Fibroblast of lung (primary cell): ENCODE measurements around the gene EPHB3. TPM values are rescaled to one million over a fixed set of nuclear protein-coding genes. Genes with fewer than 3 reads are reported as not detected.

ENCODE experiments used
- DNase-seq, 2 donors: peaks; one replicate each; pipeline versions ENCODE4 v3.0.0 to v3.0.0-alpha.2; 2010; ENCODE audit warnings: low read depth in 2 of 2
- H2AFZ ChIP-seq: 2 replicates; pipeline ENCODE4 v1.5.1; 2012; ENCODE audit warnings: low read length, control low read depth, inconsistent platforms
- H3K27ac ChIP-seq: 2 replicates; pipeline ENCODE4 v1.5.1; 2011; ENCODE audit warnings: low read length, control low read depth; ENCODE audit not compliant: insufficient read depth
- H3K27me3 ChIP-seq: 2 replicates; pipeline ENCODE4 v1.5.1; 2011; ENCODE audit warnings: mild to moderate bottlenecking, low read length; ENCODE audit not compliant: control insufficient read depth, insufficient read depth
- H3K36me3 ChIP-seq: 2 replicates; pipeline ENCODE4 v1.5.1; 2011; ENCODE audit warnings: low read length; ENCODE audit not compliant: control insufficient read depth, insufficient read depth
- H3K4me1 ChIP-seq: 2 replicates; pipeline ENCODE4 v1.5.1; 2011; ENCODE audit warnings: low read length; ENCODE audit not compliant: control insufficient read depth, insufficient read depth; ENCODE audit errors: extremely low read depth
- H3K4me2 ChIP-seq: 2 replicates; pipeline ENCODE4 v1.5.1; 2011; ENCODE audit warnings: low read length, control low read depth; ENCODE audit not compliant: insufficient read depth; ENCODE audit errors: extremely low read depth
- H3K4me3 ChIP-seq, 4 experiments: fragments of 200-600 bp in 1 of 4; sonication (generic) in 1 of 4; replicated peaks in 1 of 4; 2 replicates each; pipeline ENCODE4 v1.5.1; 2011 to 2016; ENCODE audit warnings: low read length in 4 of 4, low read depth in 3 of 4, mild to moderate bottlenecking in 3 of 4, control low read depth in 2 of 4, inconsistent platforms in 1 of 4, mixed read lengths in 1 of 4; ENCODE audit not compliant: insufficient read depth in 1 of 4; ENCODE audit errors: control extremely low read depth in 1 of 4
- H3K79me2 ChIP-seq: 2 replicates; pipeline ENCODE4 v1.5.1; 2012; ENCODE audit warnings: mild to moderate bottlenecking, low read length, inconsistent platforms; ENCODE audit not compliant: control insufficient read depth, insufficient read depth
- H3K9ac ChIP-seq: 2 replicates; pipeline ENCODE4 v1.5.1; 2011; ENCODE audit warnings: mild to moderate bottlenecking, low read length, control low read depth; ENCODE audit not compliant: insufficient read depth
- H3K9me3 ChIP-seq: 2 replicates; pipeline ENCODE4 v1.5.1; 2012; ENCODE audit warnings: low read depth, low read length; ENCODE audit not compliant: control insufficient read depth, insufficient read depth
- H4K20me1 ChIP-seq: 2 replicates; pipeline ENCODE4 v1.5.1; 2011; ENCODE audit warnings: low read length; ENCODE audit not compliant: control insufficient read depth, insufficient read depth; ENCODE audit errors: extremely low read depth
- CTCF ChIP-seq, 2 donors: IDR thresholded peaks in 1 of 2; conservative IDR thresholded peaks in 1 of 2; 1 replicate in 1 of 2; 2 replicates in 1 of 2; pipeline ENCODE4 v1.5.1; 2011 to 2012; ENCODE audit warnings: low read length in 2 of 2, control low read depth in 1 of 2, inconsistent platforms in 1 of 2, low read depth in 1 of 2, mild to moderate bottlenecking in 1 of 2
- EZH2 ChIP-seq: IDR thresholded peaks from 2 replicates; pipeline ENCODE4 v1.5.1; 2012; ENCODE audit warnings: low read length, control low read depth, mild to moderate bottlenecking; ENCODE audit errors: missing control alignments
- polyA minus RNA-seq: library from RNA; depleted of rRNA, polyadenylated mRNA; stranded (reverse); fragments of >200 nt; gene quantifications from 2 replicates; pipeline ENCODE4 v1.2.3, GENCODE V29; 2011; ENCODE audit warnings: low replicate concordance
- polyA plus RNA-seq, 2 donors: library from polyadenylated mRNA; depleted of rRNA in 1 of 2; stranded (reverse) in 1 of 2; unstranded in 1 of 2; fragments of >200 nt; gene quantifications; 2 replicates each; pipeline ENCODE4 v1.2.1, GENCODE V29; 2011 to 2012; ENCODE audit warnings: missing spikeins in 1 of 2
- total RNA-seq: library from RNA; depleted of rRNA; stranded (reverse); fragments of >200 nt; gene quantifications from 2 replicates; pipeline ENCODE4 v1.2.1, GENCODE V29; 2014

EPHB3 gene
- 3.9 and 7.6 TPM in 2 replicates for total RNA-seq
- polyA plus RNA-seq: 1.6 and 2.2 TPM in 2 replicates
- 4.0 and 5.1 TPM in 2 replicates for polyA plus RNA-seq (2012)
- 21.6 and 24.8 TPM in 2 replicates for polyA minus RNA-seq

GRCh38 chr3:184561061-184561912 is at the start of gene EPHB3:
Gene EPHB3, plus strand, starts transcription at chr3:184561785. Its CDS starts 451 bp downstream, at chr3:184562236.
- no peaks in the 10 kb centered on the region for H3K9me3 ChIP-seq
- H2AFZ ChIP-seq: peak within 1 kb of the TSS; percentile 72
- H3K36me3 ChIP-seq: no peaks in the 10 kb centered on the region
- peaks cover 12% of the 10 kb centered on the region for H3K4me1 ChIP-seq
- no peak within 1 kb of the TSS for H3K27ac ChIP-seq
- H3K4me3 ChIP-seq: peak within 1 kb of the TSS; percentile 46 to 81 (median 59)
- H3K79me2 ChIP-seq: peaks cover 4% of the 10 kb centered on the region
- DNase-seq: peak; percentile 98 to 99
- peak within 1 kb of the TSS; percentile 25 for H3K9ac ChIP-seq
- TF ChIP-seq CTCF (conservative IDR thresholded peaks at IDR 0.05 in 1 of 2, IDR thresholded peaks at IDR 0.05 in 1 of 2; ENCODE audit: low read depth in 1 of 2, low read length in 2 of 2): peak; percentile 98 to 100
- no peak for TF ChIP-seq EZH2
- peak within 1 kb of the TSS; percentile 98 for H3K4me2 ChIP-seq
- H4K20me1 ChIP-seq: no peaks in the 10 kb centered on the region
- peaks cover 13% of the 10 kb centered on the region for H3K27me3 ChIP-seq

GRCh38 chr3:184512621-184513020 is 49.0 kb upstream of the EPHB3 start:
- no peak overlapping the region for H2AFZ ChIP-seq
- H3K9ac ChIP-seq: no peak overlapping the region
- H4K20me1 ChIP-seq: no peaks in the 10 kb centered on the region
- no peak overlapping the region for H3K27ac ChIP-seq
- H3K79me2 ChIP-seq: no peaks in the 10 kb centered on the region
- H3K36me3 ChIP-seq: no peaks in the 10 kb centered on the region
- no peak overlapping the region for H3K4me2 ChIP-seq
- no peaks in the 10 kb centered on the region for H3K9me3 ChIP-seq
- H3K4me3 ChIP-seq: no peak overlapping the region
- H3K27me3 ChIP-seq: peaks cover 53% of the 10 kb centered on the region
- no peaks in the 10 kb centered on the region for H3K4me1 ChIP-seq
- no peak for TF ChIP-seq CTCF (conservative IDR thresholded peaks at IDR 0.05 in 1 of 2, IDR thresholded peaks at IDR 0.05 in 1 of 2; ENCODE audit: low read depth in 1 of 2, low read length in 2 of 2)
- TF ChIP-seq EZH2: no peak
- no peak for DNase-seq

GRCh38 chr3:184513276-184514170 is 48.1 kb upstream of the EPHB3 start:
- H3K4me1 ChIP-seq: no peaks in the 10 kb centered on the region
- peaks cover 51% of the 10 kb centered on the region for H3K27me3 ChIP-seq
- DNase-seq: peak; percentile 63 to 71
- no peaks in the 10 kb centered on the region for H3K9me3 ChIP-seq
- H2AFZ ChIP-seq: peak overlapping the region; percentile 43
- H3K4me2 ChIP-seq: peak overlapping the region; percentile 83
- no peaks in the 10 kb centered on the region for H3K79me2 ChIP-seq
- TF ChIP-seq CTCF (conservative IDR thresholded peaks at IDR 0.05 in 1 of 2, IDR thresholded peaks at IDR 0.05 in 1 of 2; ENCODE audit: low read depth in 1 of 2, low read length in 2 of 2) (peak; percentile 67 to 87), EZH2 (peak; percentile 68)
- H3K4me3 ChIP-seq: peak overlapping the region; percentile 4 to 51 (median 19)
- H4K20me1 ChIP-seq: no peaks in the 10 kb centered on the region
- no peak overlapping the region for H3K27ac ChIP-seq
- H3K36me3 ChIP-seq: no peaks in the 10 kb centered on the region
- no peak overlapping the region for H3K9ac ChIP-seq
